Measurements from ENCODE around the gene FRMD4A. TPM values are rescaled to one million over a fixed set of nuclear protein-coding genes. Genes with fewer than 3 reads are reported as not detected.

Gene FRMD4A
- polyA plus RNA-seq, 1 donor (not counting 4 experiments of a cell fraction or from before 2014, with no cell fraction given): 12.9 TPM

- Histone ChIP-seq H3K9me3 (ENCODE audit: control insufficient read depth, low read depth, low read length) (no peaks in the 10 kb centered on the region), H4K20me1 (ENCODE audit: control insufficient read depth, extremely low read depth, insufficient read depth, low read length) (no peaks in the 10 kb centered on the region), H3K9me1 (ENCODE audit: control insufficient read depth, extremely low read depth, insufficient read depth, low read length) (no peaks in the 10 kb centered on the region), H3K9ac (ENCODE audit: control insufficient read depth, extremely low read depth, insufficient read depth, low read length) (no peak overlapping the region), H3K79me2 (ENCODE audit: control insufficient read depth, insufficient read depth, low read length) (no peaks in the 10 kb centered on the region), H2AFZ (ENCODE audit: control insufficient read depth, low read length) (no peak overlapping the region), H3K36me3 (ENCODE audit: control insufficient read depth in 2 of 2, extremely low read depth in 1 of 2, insufficient read depth in 2 of 2, low read length in 2 of 2) (peaks cover 15 to 48% of the 10 kb centered on the region in 2 experiments), H3K4me1 (ENCODE audit: control insufficient read depth, extremely low read depth, insufficient read depth, low read length) (peaks cover 10% of the 10 kb centered on the region), H3K4me3 (ENCODE audit: control insufficient read depth in 2 of 3, extremely low read depth in 1 of 3, insufficient read depth in 2 of 3, low read depth in 1 of 3, low read length in 3 of 3) (no peak overlapping the region), H3K4me2 (ENCODE audit: control insufficient read depth, extremely low read depth, insufficient read depth, low read depth, low read length) (no peak overlapping the region), H3K27ac (ENCODE audit: control insufficient read depth, insufficient read depth, low read length) (peak overlapping the region; percentile 18), H3K27me3 (ENCODE audit: control insufficient read depth, extremely low read depth, insufficient read depth, low read length) (no peaks in the 10 kb centered on the region)
- TF ChIP-seq, protein P1, sequence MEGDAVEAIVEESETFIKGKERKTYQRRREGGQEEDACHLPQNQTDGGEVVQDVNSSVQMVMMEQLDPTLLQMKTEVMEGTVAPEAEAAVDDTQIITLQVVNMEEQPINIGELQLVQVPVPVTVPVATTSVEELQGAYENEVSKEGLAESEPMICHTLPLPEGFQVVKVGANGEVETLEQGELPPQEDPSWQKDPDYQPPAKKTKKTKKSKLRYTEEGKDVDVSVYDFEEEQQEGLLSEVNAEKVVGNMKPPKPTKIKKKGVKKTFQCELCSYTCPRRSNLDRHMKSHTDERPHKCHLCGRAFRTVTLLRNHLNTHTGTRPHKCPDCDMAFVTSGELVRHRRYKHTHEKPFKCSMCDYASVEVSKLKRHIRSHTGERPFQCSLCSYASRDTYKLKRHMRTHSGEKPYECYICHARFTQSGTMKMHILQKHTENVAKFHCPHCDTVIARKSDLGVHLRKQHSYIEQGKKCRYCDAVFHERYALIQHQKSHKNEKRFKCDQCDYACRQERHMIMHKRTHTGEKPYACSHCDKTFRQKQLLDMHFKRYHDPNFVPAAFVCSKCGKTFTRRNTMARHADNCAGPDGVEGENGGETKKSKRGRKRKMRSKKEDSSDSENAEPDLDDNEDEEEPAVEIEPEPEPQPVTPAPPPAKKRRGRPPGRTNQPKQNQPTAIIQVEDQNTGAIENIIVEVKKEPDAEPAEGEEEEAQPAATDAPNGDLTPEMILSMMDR (optimal IDR thresholded peaks at IDR 0.05 in 1 of 3, IDR thresholded peaks at IDR 0.05 in 1 of 3, conservative IDR thresholded peaks at IDR 0.05 in 1 of 3; ENCODE audit: extremely low read depth in 1 of 3, insufficient read depth in 2 of 3, low read length in 3 of 3): no peak
- TF ChIP-seq EZH2 (IDR thresholded peaks at IDR 0.05; ENCODE audit: low read length): no peak
- FAIRE-seq (no peak), DNase-seq (ENCODE audit: low read depth, low spot score) (peak; percentile 11)
- dilution Hi-C loops (cut with MboI; ENCODE audit: extremely low pct_ligation_motif_present, low sequenced_read_pairs): no loop called here
These were observed 678.6 kb downstream of the FRMD4A start for GRCh38 chr10:13651969-13652720.

DNA sequence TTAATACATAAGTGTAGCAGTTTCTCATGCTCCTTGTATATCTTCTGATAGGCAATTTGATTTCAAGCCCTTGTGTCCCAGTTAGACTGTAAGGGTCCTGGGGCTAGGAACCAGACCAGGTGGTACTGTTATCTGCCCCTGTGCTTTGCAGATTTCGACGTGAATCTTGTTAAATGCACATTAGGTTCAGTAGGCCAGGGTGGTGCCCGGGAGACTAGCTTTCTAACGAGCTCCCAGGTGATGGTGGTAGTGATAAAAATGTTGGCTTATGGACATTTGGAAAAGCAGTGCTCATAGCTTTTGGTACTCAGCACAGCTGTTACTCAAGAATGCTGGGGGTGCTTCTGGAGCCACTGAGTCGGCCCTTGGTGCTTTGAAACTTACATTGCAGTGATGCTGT, 679.8 kb downstream of the FRMD4A start:
- no peak for DNase-seq (ENCODE audit: low read depth, low spot score)
- no peak for TF ChIP-seq EZH2 (IDR thresholded peaks at IDR 0.05; ENCODE audit: low read length)
- TF ChIP-seq, protein P1 (optimal IDR thresholded peaks at IDR 0.05 in 1 of 3, IDR thresholded peaks at IDR 0.05 in 1 of 3, conservative IDR thresholded peaks at IDR 0.05 in 1 of 3; ENCODE audit: extremely low read depth in 1 of 3, insufficient read depth in 2 of 3, low read length in 3 of 3): no peak
- dilution Hi-C loops (cut with MboI; ENCODE audit: extremely low pct_ligation_motif_present, low sequenced_read_pairs): no loop called here
- Histone ChIP-seq H2AFZ (ENCODE audit: control insufficient read depth, low read length) (no peak overlapping the region), H3K27me3 (ENCODE audit: control insufficient read depth, extremely low read depth, insufficient read depth, low read length) (no peaks in the 10 kb centered on the region), H3K9ac (ENCODE audit: control insufficient read depth, extremely low read depth, insufficient read depth, low read length) (no peak overlapping the region), H3K9me1 (ENCODE audit: control insufficient read depth, extremely low read depth, insufficient read depth, low read length) (no peaks in the 10 kb centered on the region), H3K4me1 (ENCODE audit: control insufficient read depth, extremely low read depth, insufficient read depth, low read length) (peaks cover 10% of the 10 kb centered on the region), H3K36me3 (ENCODE audit: control insufficient read depth in 2 of 2, extremely low read depth in 1 of 2, insufficient read depth in 2 of 2, low read length in 2 of 2) (peaks cover 22 to 41% of the 10 kb centered on the region in 2 experiments), H3K4me3 (ENCODE audit: control insufficient read depth in 2 of 3, extremely low read depth in 1 of 3, insufficient read depth in 2 of 3, low read depth in 1 of 3, low read length in 3 of 3) (no peak overlapping the region), H4K20me1 (ENCODE audit: control insufficient read depth, extremely low read depth, insufficient read depth, low read length) (no peaks in the 10 kb centered on the region), H3K79me2 (ENCODE audit: control insufficient read depth, insufficient read depth, low read length) (no peaks in the 10 kb centered on the region), H3K4me2 (ENCODE audit: control insufficient read depth, extremely low read depth, insufficient read depth, low read depth, low read length) (no peak overlapping the region), H3K27ac (ENCODE audit: control insufficient read depth, insufficient read depth, low read length) (no peak overlapping the region), H3K9me3 (ENCODE audit: control insufficient read depth, low read depth, low read length) (no peaks in the 10 kb centered on the region)
- no peak for FAIRE-seq
